Nephron progenitor cell (in vitro differentiated cells): ENCODE results near the gene DYNLRB1.

Source experiments
- DNase-seq: peaks from one replicate; pipeline ENCODE4 v3.0.0; 2021
- H3K27ac Mint-ChIP-seq: 2 replicates; pipeline ENCODE4 v1.8.0; 2021; ENCODE audit warnings: mild to moderate bottlenecking, moderate library complexity, mixed read lengths
- H3K27me3 Mint-ChIP-seq: 2 replicates; pipeline ENCODE4 v1.8.0; 2021; ENCODE audit warnings: mild to moderate bottlenecking, low read depth, mixed read lengths; ENCODE audit not compliant: poor library complexity
- H3K36me3 Mint-ChIP-seq: 2 replicates; pipeline ENCODE4 v1.8.0; 2021; ENCODE audit warnings: low read depth, mixed read lengths
- H3K4me1 Mint-ChIP-seq: 2 replicates; pipeline ENCODE4 v1.8.0; 2021; ENCODE audit warnings: mixed read lengths
- H3K4me3 Mint-ChIP-seq: 2 replicates; pipeline ENCODE4 v1.8.0; 2021; ENCODE audit warnings: mild to moderate bottlenecking, moderate library complexity, mixed read lengths
- H3K9me3 Mint-ChIP-seq: 2 replicates; pipeline ENCODE4 v1.8.0; 2021; ENCODE audit warnings: mild to moderate bottlenecking, moderate library complexity, mixed read lengths
- TF ChIP-seq, protein P1 (sequence below): fragments of 200-600 bp; sonication (generic); IDR thresholded peaks from 2 replicates; pipeline ENCODE4 v1.5.0; 2021; ENCODE audit warnings: antibody characterized with exemption

The DYNLRB1 gene

GRCh38 chr20:34544109-34544796, 28.0 kb downstream of the DYNLRB1 start:
- Mint-ChIP-seq H3K27me3 (peaks cover 6% of the 10 kb centered on the region), H3K36me3 (peaks cover 16% of the 10 kb centered on the region), H3K9me3 (no peaks in the 10 kb centered on the region), H3K27ac (no peak overlapping the region), H3K4me3 (peak overlapping the region; percentile 48), H3K4me1 (peaks cover 27% of the 10 kb centered on the region)
- TF ChIP-seq, protein P1, sequence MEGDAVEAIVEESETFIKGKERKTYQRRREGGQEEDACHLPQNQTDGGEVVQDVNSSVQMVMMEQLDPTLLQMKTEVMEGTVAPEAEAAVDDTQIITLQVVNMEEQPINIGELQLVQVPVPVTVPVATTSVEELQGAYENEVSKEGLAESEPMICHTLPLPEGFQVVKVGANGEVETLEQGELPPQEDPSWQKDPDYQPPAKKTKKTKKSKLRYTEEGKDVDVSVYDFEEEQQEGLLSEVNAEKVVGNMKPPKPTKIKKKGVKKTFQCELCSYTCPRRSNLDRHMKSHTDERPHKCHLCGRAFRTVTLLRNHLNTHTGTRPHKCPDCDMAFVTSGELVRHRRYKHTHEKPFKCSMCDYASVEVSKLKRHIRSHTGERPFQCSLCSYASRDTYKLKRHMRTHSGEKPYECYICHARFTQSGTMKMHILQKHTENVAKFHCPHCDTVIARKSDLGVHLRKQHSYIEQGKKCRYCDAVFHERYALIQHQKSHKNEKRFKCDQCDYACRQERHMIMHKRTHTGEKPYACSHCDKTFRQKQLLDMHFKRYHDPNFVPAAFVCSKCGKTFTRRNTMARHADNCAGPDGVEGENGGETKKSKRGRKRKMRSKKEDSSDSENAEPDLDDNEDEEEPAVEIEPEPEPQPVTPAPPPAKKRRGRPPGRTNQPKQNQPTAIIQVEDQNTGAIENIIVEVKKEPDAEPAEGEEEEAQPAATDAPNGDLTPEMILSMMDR = no peak
- no peak for DNase-seq

GRCh38 chr20:34546751-34547181, 30.5 kb downstream of the DYNLRB1 start:
- H3K4me3 Mint-ChIP-seq = no peak overlapping the region
- H3K36me3 Mint-ChIP-seq = no peaks in the 10 kb centered on the region
- H3K27me3 Mint-ChIP-seq = peaks cover 6% of the 10 kb centered on the region
- DNase-seq = no peak
- no peaks in the 10 kb centered on the region for H3K9me3 Mint-ChIP-seq
- no peak overlapping the region for H3K27ac Mint-ChIP-seq
- H3K4me1 Mint-ChIP-seq = peaks cover 37% of the 10 kb centered on the region
- TF ChIP-seq, protein P1 = no peak

- TF ChIP-seq, protein P1 = no peak
- peaks cover 37% of the 10 kb centered on the region for H3K4me1 Mint-ChIP-seq
- DNase-seq = no peak
- H3K9me3 Mint-ChIP-seq = no peaks in the 10 kb centered on the region
- no peak overlapping the region for H3K27ac Mint-ChIP-seq
- no peaks in the 10 kb centered on the region for H3K36me3 Mint-ChIP-seq
- H3K27me3 Mint-ChIP-seq = peaks cover 11% of the 10 kb centered on the region
- no peak overlapping the region for H3K4me3 Mint-ChIP-seq
Measured at GRCh38 chr20:34547844-34548613, 31.8 kb downstream of the DYNLRB1 start.

DNA sequence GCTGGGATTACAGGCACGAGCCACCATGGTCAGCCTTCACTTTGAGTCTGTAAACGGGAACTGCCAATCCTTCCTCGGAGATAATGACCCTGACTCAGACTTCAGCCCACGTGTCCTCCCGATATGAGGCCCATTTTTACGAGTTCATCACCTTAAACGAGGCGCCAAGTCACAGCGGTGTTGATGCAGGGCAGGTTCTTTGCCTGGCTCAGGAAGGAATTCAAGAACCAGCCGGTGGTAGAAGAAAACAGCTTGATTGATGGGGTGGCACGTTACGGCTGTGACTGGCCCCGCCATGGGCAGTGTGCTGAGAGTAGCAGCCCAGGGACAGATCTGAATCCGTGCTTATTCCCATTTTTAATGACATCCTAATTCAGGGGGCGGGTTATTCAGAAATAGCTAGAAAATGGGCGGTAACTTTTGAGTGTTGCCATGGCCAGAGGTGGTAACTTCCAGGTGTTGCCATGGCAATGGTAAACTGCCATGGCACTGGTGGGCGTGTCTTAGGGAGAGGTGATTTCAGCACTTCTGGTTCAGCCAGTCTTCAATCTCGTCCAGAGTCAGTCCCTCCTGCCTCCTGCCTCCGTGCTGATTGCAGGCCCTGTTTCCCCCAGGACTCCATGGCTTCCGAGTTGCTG, 33.2 kb downstream of the DYNLRB1 start:
- TF ChIP-seq, protein P1 = no peak
- DNase-seq = peak; percentile 27
- Mint-ChIP-seq H3K4me3 (no peak overlapping the region), H3K27me3 (peaks cover 6% of the 10 kb centered on the region), H3K9me3 (no peaks in the 10 kb centered on the region), H3K27ac (peak overlapping the region; percentile 5), H3K36me3 (no peaks in the 10 kb centered on the region), H3K4me1 (peaks cover 24% of the 10 kb centered on the region)

DNA sequence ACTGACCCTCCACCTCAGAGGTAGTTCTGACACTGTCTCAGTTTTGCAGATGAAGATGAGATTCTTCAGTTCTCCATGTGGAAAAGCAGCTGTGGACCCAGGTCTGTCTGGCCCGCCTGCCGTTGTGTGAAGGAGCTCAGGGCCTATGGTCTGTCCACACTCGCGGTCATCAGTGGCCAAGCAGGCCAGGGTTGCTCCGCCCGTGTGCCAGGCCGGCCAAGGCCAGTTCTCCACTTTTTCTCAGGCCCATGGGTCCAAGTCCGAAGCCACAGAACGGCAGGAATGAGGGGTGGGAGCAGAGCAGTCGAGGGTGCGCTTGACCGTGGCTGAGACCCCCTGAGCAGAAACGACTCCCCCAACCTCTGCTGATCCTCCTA, 33.7 kb downstream of the DYNLRB1 start:
- H3K27me3 Mint-ChIP-seq = peaks cover 6% of the 10 kb centered on the region
- peaks cover 20% of the 10 kb centered on the region for H3K4me1 Mint-ChIP-seq
- H3K9me3 Mint-ChIP-seq = no peaks in the 10 kb centered on the region
- TF ChIP-seq, protein P1 = no peak
- H3K4me3 Mint-ChIP-seq = no peak overlapping the region
- DNase-seq = no peak
- peak overlapping the region; percentile 5 for H3K27ac Mint-ChIP-seq
- no peaks in the 10 kb centered on the region for H3K36me3 Mint-ChIP-seq
